ENCODE measurements around the gene RAP2B. TPM values are rescaled to one million over a fixed set of nuclear protein-coding genes. Genes with fewer than 3 reads are reported as not detected.

RAP2B gene
- polyA plus RNA-seq, 1 donor (not counting 4 experiments of a cell fraction or from before 2014, with no cell fraction given), result 20.1 TPM

DNA sequence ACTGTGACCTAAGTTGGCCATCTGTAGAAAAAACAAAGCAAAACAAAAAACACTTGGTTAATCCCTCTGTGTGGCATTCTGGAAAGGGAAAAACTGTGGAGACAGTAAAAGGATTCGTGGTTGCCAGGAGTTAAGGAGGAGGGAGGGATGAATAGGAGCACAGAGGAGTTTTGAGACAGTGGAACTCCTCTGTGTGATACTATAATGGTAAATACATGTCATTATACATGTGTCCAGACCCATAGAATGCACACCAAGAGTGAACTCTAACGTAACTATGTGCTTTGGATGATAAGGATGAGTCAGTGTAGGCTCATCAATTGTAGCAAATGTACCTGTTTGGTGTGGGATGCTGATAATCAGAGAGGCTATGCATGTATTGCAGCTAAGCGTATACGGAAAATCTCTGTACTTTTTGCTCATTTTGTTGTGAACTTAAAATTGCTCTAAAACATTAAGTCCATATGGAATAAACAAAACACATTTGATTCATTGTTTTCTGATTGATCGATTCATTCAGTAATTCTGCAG, 33.4 kb downstream of the RAP2B start:
- no peaks in the 10 kb centered on the region for H3K9me1 ChIP-seq (ENCODE audit: control insufficient read depth, extremely low read depth, insufficient read depth, low read length)
- no peaks in the 10 kb centered on the region for H3K79me2 ChIP-seq (ENCODE audit: control insufficient read depth, insufficient read depth, low read length)
- no peak overlapping the region for H3K9ac ChIP-seq (ENCODE audit: control insufficient read depth, extremely low read depth, insufficient read depth, low read length)
- H3K27me3 ChIP-seq (ENCODE audit: control insufficient read depth, extremely low read depth, insufficient read depth, low read length), result no peaks in the 10 kb centered on the region
- FAIRE-seq, result peak; percentile 67
- TF ChIP-seq EZH2 (IDR thresholded peaks at IDR 0.05; ENCODE audit: low read length) (no peak), CTCF (optimal IDR thresholded peaks at IDR 0.05 in 1 of 3, IDR thresholded peaks at IDR 0.05 in 1 of 3, conservative IDR thresholded peaks at IDR 0.05 in 1 of 3; ENCODE audit: extremely low read depth in 1 of 3, insufficient read depth in 2 of 3, low read length in 3 of 3) (no peak)
- H3K4me2 ChIP-seq (ENCODE audit: control insufficient read depth, extremely low read depth, insufficient read depth, low read depth, low read length), result no peak overlapping the region
- H3K36me3 ChIP-seq (ENCODE audit: control insufficient read depth in 2 of 2, extremely low read depth in 1 of 2, insufficient read depth in 2 of 2, low read length in 2 of 2), result no peaks in the 10 kb centered on the region
- H3K27ac ChIP-seq (ENCODE audit: control insufficient read depth, insufficient read depth, low read length), result no peak overlapping the region
- dilution Hi-C loops (cut with MboI; ENCODE audit: extremely low pct_ligation_motif_present, low sequenced_read_pairs), result no loop called here
- no peak overlapping the region for H3K4me3 ChIP-seq (ENCODE audit: control insufficient read depth in 2 of 3, extremely low read depth in 1 of 3, insufficient read depth in 2 of 3, low read depth in 1 of 3, low read length in 3 of 3)
- no peaks in the 10 kb centered on the region for H3K9me3 ChIP-seq (ENCODE audit: control insufficient read depth, low read depth, low read length)
- no peaks in the 10 kb centered on the region for H4K20me1 ChIP-seq (ENCODE audit: control insufficient read depth, extremely low read depth, insufficient read depth, low read length)
- DNase-seq (ENCODE audit: low read depth, low spot score), result no peak
- no peak overlapping the region for H2AFZ ChIP-seq (ENCODE audit: control insufficient read depth, low read length)
- no peaks in the 10 kb centered on the region for H3K4me1 ChIP-seq (ENCODE audit: control insufficient read depth, extremely low read depth, insufficient read depth, low read length)

GRCh38 chr3:153209596-153209995, 47.6 kb downstream of the RAP2B start:
- dilution Hi-C loops (cut with MboI; ENCODE audit: extremely low pct_ligation_motif_present, low sequenced_read_pairs), result no loop called here
- Histone ChIP-seq H2AFZ (ENCODE audit: control insufficient read depth, low read length) (peak overlapping the region; percentile 45), H3K27ac (ENCODE audit: control insufficient read depth, insufficient read depth, low read length) (peak overlapping the region; percentile 25), H4K20me1 (ENCODE audit: control insufficient read depth, extremely low read depth, insufficient read depth, low read length) (no peaks in the 10 kb centered on the region), H3K9me3 (ENCODE audit: control insufficient read depth, low read depth, low read length) (no peaks in the 10 kb centered on the region), H3K27me3 (ENCODE audit: control insufficient read depth, extremely low read depth, insufficient read depth, low read length) (no peaks in the 10 kb centered on the region), H3K4me3 (ENCODE audit: control insufficient read depth in 2 of 3, extremely low read depth in 1 of 3, insufficient read depth in 2 of 3, low read depth in 1 of 3, low read length in 3 of 3) (no peak overlapping the region), H3K9me1 (ENCODE audit: control insufficient read depth, extremely low read depth, insufficient read depth, low read length) (no peaks in the 10 kb centered on the region), H3K9ac (ENCODE audit: control insufficient read depth, extremely low read depth, insufficient read depth, low read length) (no peak overlapping the region), H3K4me1 (ENCODE audit: control insufficient read depth, extremely low read depth, insufficient read depth, low read length) (peaks cover 16% of the 10 kb centered on the region), H3K79me2 (ENCODE audit: control insufficient read depth, insufficient read depth, low read length) (no peaks in the 10 kb centered on the region), H3K4me2 (ENCODE audit: control insufficient read depth, extremely low read depth, insufficient read depth, low read depth, low read length) (peak overlapping the region; percentile 49), H3K36me3 (ENCODE audit: control insufficient read depth in 2 of 2, extremely low read depth in 1 of 2, insufficient read depth in 2 of 2, low read length in 2 of 2) (no peaks in the 10 kb centered on the region)
- peak; percentile 70 for FAIRE-seq
- no peak for DNase-seq (ENCODE audit: low read depth, low spot score)
- TF ChIP-seq CTCF (optimal IDR thresholded peaks at IDR 0.05 in 1 of 3, IDR thresholded peaks at IDR 0.05 in 1 of 3, conservative IDR thresholded peaks at IDR 0.05 in 1 of 3; ENCODE audit: extremely low read depth in 1 of 3, insufficient read depth in 2 of 3, low read length in 3 of 3) (no peak), EZH2 (IDR thresholded peaks at IDR 0.05; ENCODE audit: low read length) (no peak)

Measured in keratinocyte (primary cell).